Spleen (tissue), 7 donors: ENCODE measurements around the gene ZC3H4.

ENCODE experiments used
- POLR2A ChIP-seq, 3 donors: fragments of 450-650 bp; IDR thresholded peaks; one replicate each; pipeline ENCODE4 v1.5.1; 2017; ENCODE audit warnings: antibody characterized with exemption in 3 of 3, mild to moderate bottlenecking in 1 of 3
- POLR2AphosphoS5 ChIP-seq, 3 donors: sonication (generic); formaldehyde crosslinking; IDR thresholded peaks; one replicate each; pipeline ENCODE4 v1.5.1; 2017; ENCODE audit warnings: antibody characterized with exemption in 3 of 3
- TF ChIP-seq, protein P1 (sequence below), 11 experiments: fragments of 200-600 bp in 7 of 11; fragments of 450-650 bp in 4 of 11; sonication (generic) in 4 of 11; IDR thresholded peaks in 8 of 11; conservative IDR thresholded peaks in 3 of 11; 1 replicate in 7 of 11; 2 replicates in 4 of 11; pipeline versions ENCODE4 v1.4.0 to v1.8.0; 2016 to 2021; ENCODE audit warnings: antibody characterized with exemption in 11 of 11, inconsistent platforms in 4 of 11, mild to moderate bottlenecking in 1 of 11
- donor health status: DM: no; HTN: no; CAD: no; lungs with moderate emphysema.
- donor health status: DM: no; HTN: no; CAD: no.
- donor health status: DM: no; HTN: no; CAD: no.

GRCh38 chr19:47022140-47022536 is 91.4 kb downstream of the ZC3H4 start:
- TF ChIP-seq POLR2A (IDR thresholded peaks at IDR 0.05) = no peak
- TF ChIP-seq, protein P1, sequence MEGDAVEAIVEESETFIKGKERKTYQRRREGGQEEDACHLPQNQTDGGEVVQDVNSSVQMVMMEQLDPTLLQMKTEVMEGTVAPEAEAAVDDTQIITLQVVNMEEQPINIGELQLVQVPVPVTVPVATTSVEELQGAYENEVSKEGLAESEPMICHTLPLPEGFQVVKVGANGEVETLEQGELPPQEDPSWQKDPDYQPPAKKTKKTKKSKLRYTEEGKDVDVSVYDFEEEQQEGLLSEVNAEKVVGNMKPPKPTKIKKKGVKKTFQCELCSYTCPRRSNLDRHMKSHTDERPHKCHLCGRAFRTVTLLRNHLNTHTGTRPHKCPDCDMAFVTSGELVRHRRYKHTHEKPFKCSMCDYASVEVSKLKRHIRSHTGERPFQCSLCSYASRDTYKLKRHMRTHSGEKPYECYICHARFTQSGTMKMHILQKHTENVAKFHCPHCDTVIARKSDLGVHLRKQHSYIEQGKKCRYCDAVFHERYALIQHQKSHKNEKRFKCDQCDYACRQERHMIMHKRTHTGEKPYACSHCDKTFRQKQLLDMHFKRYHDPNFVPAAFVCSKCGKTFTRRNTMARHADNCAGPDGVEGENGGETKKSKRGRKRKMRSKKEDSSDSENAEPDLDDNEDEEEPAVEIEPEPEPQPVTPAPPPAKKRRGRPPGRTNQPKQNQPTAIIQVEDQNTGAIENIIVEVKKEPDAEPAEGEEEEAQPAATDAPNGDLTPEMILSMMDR (IDR thresholded peaks at IDR 0.05 in 8 of 11, conservative IDR thresholded peaks at IDR 0.05 in 3 of 11) = no peak
- TF ChIP-seq POLR2AphosphoS5 (IDR thresholded peaks at IDR 0.05) = no peak
